SW480 (cell line): Measurements from ENCODE around the gene ZBP1.

Source experiments
- DNase-seq: peaks from one replicate; pipeline ENCODE4 v3.0.0-alpha.2; 2016; ENCODE audit warnings: low spot score

The ZBP1 gene

DNA sequence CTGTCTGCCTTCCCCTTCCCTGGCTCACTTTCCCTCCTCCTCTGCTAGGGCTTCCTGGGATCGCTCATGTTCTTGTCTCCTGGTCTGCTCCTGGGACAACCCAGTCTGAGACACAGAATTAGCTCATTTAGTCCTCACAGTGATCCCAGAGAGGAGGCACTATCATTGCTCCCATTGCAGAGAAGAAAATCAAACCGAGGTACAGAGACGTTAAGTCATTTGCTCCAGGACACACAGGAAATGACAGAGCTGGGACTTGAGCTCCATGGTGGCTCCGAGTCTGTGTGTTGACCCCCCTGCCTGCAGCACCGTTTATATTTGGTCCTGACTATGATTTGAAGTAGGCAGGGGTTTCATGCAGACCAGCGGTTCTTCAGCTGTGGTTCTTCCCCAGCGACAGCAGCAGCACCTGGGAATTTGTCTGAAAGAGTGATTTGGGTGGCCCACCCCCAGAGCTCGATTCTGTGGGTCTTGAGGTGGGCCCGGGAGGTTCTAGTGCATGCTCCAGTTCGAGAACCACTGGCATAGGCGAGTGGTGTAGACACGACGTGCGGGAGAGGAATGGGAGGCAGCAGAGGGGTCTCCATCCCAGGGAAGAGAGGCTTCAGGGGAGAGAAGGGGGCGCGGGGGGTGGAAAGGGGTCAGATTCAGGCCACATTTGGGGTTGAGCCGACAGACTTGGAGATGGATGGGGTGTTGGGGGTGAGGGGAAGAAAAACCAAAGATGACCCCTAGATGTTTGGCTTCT is 34.6 kb downstream of the ZBP1 start:
- no peak for DNase-seq

DNA sequence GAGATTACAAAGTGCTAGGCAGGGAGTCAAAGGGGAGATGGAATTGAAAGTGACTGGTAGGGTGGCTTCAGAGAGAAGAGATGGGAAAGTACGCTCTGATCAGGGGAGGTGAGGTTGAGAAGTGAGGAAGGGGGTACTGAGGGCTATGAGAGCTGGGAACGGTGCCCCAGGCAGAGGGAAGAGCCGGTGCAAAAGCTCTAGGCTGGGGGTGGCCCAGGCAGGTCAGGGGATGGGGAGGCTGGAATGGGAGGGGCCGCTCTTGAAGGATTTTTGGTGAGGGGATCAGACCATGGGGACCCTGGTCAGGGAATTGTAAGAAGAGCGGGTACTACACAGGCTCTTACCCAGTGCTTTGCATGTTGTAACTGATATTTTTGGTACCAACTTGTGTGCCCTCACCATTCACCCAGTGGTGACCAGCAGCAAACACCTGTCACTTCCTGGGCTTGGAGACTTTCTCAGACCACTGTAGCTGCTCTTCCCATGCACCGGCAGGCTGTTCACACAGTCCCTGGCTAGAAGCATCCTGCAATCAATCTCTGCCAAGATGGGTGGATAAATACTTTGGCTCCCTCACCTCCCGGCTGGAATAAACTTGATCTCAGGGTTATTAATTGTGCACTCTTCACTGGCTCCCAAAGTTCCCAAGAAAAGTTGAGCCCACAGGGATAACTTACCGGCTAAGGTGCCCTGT is 35.3 kb downstream of the ZBP1 start:
- no peak for DNase-seq

DNA sequence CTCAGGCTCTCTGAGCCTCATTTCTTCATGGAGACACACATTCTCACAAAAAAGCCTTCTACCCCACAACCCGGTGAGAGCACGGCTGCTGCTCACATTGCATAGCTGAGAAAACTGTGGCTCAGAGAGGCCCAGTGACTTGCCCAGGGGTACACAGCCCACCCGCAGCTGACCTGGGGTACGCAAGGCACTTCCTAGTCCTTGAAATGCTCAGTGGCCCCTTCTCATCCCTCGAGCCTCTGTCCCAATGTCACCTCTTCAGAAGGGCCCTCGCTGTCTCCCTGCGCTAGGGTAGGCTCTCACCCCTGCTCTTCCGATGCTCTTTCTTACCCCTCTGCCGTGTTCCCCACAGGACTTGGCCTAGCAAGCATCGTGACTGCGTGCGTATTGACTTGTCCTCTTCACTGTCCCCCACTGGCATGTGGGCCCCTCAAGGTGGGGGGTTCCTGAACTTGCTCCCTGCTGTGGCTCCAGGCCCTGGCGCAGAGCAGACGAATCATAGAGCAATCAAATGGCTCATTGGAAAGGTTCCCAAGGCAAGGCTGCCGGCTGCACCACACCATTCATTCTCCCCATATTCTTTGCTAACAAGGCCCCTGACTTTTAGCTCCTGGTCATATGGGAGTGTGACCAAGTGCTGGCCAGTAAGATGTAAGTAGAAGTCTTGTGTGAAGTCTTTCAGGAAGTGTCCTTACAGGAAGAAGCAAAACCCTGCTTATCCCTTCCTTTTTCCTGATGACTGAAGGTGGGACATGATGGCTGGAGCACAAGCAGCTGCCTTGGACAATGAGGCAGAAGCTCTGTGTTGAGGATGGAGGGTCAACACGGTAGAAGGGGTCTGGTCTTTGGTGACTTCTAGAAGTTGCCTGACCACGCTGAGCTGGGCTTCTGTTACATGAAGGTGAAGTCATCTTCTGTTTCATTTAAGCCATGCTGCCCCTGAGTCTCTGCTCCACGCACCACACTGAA is 36.7 kb downstream of the ZBP1 start:
- no peak for DNase-seq

DNA sequence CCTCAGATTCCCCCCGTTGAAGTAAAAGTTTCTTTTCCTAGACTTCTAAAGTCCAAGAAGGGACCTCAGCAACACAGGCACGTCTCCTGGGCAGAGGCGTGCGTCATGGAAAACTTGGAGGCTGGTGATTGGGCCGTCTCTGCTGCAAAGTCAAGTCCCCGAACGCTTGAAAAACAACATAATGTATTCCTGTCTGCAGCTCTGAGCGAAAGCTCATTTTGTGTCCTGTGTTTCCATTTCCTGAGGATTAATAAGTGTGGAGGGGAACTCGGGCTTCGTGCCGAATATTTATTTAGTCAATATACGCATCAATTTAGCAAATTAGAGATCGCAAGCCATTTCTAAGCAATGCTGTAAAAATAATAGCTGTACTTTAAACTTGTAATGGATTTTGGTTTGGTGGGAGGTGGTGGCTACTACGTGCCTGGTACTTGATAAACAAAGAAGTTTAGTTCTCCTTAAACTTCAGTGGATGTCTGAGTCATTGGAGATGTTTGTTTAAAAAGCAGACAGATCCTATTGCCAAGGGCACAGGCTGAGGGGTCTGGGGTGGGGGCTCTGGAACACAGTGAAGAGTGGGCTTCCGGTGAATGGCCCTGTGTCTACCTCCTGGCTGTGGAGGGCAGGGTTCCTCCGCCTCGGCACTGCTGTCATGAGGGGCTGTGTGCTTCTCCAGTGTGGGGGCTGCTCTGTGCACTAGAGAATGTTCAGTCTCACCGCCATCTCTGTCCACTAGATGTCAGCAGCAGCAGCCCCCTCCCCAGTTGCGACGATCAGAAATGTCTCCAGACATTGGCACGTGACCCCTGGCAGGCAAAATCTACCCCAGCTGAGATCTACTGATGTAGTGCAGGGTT is 37.6 kb downstream of the ZBP1 start:
- no peak for DNase-seq

DNA sequence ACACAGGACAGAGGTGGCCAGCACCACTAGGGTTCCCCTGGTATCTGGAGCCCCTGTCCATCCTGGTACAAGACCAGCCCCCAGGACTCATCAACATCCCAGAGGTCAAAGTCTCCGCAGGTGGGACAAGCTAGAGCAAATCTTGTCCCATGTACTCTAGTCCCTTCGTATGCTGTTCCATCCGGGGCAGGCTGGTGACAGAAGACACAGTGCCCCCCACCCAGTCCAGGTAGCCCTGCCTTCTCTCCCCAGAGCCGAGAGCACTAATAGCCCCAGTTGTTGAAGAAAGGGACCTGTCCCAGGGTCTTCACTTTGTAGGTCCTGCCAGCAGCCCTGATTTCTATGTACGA is 38.2 kb downstream of the ZBP1 start:
- DNase-seq = no peak

DNA sequence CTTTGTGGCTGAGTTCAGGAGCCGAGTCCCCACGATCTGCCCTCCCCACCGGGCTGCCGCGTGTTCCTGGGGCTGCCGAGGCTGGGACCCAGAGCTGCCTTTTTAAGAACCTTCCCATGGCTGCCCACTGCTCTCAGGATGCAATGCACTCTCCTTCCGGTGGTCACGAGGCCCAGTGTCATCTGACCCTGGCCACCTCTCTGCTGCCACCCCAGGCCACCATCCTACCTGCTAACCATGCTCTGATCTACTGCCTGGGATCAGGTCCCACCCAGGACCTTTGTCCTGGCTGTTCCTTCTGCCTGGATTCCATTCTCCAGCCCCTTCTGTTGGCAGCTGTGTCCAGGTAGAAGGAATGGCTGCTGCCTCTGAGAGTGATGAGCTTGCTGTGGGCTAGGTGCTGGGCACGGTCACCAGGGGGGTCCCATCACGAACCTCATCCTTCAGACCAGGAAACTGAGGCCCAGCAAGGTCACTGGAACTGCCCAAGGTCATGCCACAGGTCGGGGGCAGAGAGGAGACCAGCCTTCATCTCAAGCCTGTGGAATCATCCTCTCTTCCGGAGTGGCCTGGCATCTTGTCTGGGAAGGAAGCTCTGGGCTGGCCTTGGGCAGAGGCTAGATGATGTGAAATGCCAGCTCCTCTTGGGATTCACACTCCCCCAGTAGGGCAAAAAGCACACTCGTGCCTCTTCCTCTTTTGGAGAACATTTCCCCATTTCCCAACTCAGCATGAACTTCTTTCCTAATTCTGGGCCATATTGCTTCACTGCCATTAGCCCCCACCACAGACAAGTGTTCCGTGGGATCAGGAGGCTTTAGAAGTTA is 38.8 kb downstream of the ZBP1 start:
- no peak for DNase-seq

DNA sequence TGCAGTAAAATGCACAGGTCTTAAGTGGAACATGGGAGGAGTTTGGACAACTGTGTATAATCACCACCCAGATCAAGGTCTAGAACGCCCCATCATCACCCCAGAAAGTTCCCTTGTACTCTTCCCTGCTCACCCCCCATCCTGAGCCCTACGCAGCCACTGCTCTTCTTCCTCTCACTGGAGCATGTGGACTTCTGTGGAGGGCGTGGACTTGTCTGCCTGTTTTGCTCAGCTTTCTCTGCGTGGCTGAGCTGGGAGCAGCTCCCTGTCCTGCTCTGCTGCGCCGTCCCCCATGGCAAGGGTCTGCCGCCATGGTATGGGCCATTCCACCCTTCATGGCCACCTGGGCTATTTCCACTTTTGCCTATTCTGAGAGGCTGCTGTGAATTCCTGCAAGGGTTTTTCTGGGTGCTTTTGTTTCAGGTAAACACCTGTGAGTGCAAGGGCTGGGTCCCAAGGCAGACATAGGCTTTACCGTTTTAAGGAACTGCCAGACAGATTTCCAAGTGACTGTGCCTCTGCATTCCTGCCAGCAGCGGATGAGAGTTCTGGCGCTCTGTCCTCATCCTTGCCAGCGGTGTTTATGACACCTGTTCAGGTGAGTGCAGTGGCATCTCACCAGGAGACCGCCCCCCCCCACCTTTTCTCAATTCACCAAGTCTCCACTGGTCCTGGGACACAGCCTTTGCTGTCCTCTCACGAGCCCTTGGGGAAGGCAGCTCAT is 39.6 kb downstream of the ZBP1 start:
- DNase-seq = no peak

DNA sequence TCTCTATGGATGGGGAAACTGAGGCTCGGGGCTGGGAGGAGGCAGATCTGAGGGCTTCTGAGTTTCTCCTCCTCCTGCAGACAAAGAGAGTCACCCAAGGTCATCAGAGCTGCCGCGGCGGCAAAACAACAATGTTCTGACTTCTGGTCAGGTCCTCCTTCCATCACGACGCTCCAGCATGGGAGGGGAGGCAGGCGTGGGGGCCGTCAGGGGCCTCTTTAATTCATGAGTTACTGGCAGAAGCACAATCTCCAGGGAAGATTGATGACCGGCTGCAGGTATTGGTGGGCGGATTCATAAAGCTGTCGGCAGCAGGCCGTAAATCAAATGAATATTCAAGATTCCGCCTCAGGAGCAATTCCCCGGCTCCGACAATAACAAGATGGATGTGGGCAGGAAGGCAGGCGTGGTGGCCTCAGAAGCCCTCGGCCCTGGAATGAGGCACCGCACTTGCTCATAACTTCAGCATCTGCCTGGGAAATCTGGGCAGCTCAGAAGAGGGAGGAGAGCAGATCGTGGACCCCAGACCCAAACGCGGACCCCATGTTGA is 40.3 kb downstream of the ZBP1 start:
- no peak for DNase-seq

DNA sequence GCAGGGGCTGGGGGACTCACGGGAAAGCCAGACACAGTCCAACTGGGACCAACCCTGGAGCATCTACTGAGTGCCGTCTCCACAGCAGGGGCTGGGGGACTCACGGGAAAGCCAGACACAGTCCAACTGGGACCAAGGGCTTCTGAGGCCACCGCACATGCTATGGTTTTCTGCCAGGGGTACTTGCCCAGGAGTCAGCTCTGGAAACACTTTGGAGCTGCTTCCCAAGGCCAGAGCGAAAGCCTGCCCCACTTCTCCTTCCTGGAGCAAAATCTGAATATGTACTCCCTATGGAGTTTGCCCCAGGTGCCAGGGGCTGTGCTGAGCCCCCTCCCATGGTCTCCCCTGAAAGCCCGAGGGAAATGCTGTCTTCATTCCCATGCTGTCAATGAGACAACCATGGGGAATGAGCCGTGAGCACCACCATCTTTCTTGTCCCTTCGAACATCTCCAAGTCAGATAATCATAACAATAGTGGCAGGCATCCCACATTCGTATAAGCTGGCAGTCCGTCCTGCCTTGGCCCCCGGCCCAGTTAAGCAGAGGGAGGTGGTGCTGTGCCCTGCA is 40.8 kb downstream of the ZBP1 start:
- no peak for DNase-seq

DNA sequence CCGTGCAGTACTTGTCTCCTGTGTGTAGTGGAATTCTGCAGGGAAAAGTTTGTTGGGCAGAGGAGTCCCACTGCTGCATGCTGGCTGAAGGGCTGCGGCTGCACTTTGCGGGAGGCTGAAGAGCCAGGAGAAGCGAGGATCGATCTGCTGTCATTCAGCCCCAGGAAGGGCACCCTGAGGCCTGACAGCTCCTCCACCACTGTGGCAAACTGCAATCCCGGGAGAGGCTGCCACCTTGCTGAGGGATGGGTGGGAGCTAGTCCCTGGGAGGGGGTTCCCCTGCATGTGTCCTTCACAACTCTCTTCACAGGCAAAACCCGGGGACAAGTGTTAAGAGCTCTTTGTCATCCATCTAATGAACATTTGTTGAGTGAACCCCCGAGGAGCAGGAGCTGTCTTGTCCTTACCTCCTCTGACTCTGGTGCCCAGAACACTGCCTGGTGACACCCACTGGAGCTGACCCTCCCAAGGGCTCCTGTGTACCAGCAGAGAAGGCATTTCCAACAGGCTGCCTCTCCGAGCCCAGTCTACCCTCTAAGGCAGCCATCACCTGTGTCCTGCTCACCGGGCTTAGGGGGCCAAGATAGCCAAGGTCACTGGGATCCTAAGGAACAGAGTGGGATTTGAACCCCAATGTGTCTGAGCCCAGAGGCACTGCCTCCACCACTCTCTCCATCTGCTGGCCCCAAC is 41.6 kb downstream of the ZBP1 start:
- no peak for DNase-seq

DNA sequence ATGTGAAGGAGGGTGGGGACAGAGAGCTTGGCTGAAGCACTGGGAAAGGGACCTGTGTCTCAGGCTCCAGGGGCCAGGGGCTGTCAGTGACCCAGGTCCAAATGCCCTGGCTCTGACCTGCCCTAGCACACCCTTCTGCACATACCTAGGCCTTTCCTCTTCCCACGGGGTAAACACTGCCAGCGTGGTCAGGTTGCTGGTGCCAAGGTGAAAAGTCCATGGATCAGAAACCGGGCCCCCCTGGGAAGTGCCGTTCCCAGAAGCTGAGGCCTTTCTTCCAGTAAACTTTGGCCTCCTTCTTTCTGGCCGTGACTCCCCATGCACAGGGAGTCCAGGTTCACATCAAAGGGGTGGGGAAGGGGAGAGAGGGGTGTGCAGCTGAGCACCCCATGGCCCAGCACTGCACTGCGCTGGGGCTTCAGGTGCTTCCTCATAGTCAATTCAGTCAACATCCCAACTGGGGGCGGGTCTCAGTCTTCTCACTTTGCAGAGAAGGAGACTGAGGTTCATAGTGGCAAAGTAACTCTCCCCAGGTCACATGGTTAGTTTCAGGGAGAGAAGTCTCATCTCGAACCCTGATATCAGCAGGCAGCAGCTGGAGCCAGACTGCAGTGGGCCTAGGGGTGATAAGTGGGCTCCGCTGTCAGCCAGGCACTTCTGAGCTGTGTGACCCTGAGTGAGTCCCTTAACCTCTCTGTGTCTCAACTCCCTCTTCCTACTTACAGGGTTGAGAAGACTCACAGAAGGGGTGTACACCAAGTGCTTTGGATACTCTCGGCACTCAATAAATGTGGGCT is 42.3 kb downstream of the ZBP1 start:
- no peak for DNase-seq

DNA sequence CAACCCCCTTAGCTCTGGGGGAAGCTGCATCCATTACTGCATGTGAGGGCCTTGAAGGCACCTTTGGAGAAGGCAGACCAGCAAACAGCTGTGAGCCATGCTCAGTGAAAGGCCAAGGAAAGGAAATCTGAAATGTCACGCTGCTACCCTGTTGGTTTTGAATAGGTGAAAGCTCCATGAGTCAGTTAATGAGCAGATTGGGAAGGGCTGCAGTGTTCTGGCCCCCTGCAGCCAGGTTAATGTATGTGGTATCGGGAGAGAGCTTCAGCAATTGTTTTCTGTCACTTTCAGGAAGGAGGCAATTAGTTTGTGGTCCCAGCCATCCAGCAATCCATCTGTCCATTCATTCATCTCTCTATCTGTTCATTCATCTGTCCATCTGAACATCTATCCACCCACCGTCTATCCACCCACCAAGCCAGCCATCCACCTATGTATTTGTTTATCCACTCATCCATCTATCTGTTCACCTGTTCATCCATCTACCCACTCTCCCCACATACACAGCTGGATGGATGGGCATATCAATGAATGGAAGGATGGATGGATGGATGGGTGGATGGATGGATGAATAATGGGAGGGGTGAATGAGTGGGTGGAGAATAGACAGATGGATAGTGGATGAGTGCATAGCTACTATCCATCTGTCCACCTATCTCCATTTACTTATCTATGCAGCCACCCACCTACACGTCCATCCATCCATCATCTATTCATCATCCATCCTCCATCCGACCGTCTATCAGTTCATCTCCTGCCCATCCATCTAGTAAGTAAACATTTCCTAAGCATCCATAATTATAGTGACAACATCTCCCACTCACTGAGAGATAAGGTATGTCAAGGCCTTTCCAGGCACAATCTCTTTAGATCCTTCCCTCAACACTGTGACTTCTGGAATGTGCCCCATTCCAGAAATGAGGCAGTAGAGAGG is 43.3 kb downstream of the ZBP1 start:
- DNase-seq = no peak

DNA sequence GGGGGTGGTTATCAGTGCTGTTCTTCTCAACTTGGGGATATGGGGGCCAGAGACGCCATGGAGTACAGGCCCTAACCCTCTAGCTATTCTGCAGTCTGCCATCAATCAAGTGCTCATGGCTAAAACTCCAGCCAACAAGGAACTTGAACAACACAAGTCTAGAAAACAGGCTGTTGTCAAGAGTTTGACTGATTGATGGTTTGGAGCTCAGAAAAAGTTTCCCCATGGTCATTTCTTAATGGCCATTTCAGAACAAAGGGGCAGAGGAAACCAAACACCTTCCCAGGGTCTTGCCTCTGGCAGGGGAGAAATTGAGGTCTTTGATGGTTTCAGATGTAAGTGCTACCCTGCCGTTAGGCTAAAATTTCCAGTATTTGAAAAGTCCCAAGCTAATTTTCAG is 44.2 kb downstream of the ZBP1 start:
- DNase-seq = no peak

DNA sequence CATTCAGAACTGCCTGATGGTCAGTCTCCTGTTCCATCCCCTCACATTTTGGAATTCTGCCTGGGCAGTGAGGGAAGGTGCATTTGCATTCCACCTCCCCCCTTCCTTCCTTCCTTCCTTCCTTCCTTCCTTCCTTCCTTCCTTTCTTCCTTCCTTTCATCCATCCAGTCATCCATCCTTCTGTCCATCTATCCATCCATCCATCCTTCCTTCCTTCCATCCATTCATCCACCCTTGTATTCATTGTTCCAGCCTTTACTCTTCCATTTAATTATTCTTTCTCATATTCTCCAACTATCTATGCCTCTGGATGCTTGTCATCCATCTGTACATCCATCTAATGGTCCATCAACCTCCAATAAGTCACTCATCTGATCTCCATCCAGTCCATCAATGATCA is 45.3 kb downstream of the ZBP1 start:
- DNase-seq = no peak

DNA sequence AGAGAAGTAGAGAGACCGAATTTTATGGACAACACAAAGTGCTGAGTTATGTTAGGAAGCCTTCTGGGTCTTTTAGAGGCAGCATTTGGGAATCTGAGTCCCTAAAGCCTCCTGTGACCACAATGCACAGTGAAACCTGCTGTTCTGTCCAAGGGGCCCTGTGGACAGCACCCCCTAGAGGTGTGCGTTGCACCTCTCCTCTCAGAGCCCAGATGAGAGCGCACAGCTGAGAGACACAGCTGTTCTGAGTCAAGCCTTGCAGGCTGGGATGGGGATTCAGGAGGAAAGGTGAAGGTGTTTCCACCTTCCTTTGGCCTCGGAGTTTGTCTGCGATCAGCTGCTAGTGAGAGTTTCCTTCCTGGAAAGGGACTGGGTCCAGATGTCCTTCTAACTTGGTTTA is 46.3 kb downstream of the ZBP1 start:
- DNase-seq = no peak

DNA sequence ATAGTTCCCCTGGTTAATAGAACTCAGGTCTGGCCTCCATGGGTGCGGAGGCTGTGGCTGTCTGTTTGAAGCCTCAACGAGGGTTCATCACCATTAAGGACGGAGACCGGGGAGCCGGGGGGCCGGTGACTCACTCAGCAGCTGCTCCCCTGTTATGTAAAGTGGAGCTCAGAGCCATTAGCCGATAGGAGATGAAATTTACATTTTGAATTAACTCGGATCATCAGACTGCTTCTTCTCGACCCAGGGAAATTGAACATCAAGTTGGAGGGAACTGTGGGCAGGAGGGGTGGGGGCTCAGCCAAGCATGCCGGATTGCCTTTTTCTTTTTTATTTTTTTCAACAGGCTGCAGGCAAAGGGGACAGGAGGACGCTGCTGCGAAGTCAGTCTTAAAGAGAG is 47.0 kb downstream of the ZBP1 start:
- no peak for DNase-seq

DNA sequence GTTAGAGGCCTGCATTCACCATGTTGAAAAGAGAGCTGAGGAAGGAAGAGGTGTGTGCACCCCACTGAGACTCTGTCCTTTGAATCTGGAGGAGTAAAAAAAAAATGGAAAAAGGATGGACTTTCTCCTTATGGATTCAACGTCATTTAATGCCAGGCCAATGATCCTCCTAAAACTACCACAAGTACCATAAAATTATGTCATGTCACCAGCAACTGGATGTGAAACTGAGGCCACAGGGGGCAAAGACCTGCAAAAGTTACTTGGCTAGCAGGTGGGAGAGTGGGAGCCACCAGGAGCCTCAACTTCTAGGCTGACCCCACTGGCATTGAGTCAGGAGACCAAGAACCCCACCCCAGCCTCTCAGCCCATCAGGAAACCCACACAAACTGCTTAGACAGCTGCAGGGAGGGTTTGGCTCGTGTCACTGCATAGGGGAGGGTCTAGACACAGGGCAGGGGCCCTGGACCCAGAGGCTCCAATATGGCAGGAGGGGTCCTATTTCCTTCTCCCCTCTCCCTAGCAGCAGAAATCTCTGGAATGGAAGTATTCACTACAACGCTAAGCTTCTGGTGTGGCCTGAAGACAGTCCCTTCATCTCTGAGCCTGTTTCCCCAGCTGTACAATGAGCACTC is 48.3 kb downstream of the ZBP1 start:
- DNase-seq = no peak
